H1 (cell line): ENCODE results near the gene TMEM135. TPM values are rescaled to one million over a fixed set of nuclear protein-coding genes. Genes with fewer than 3 reads are reported as not detected.

Experiments
- CTCF ChIA-PET: fragments of 300-600 bp; sonication (Branson Sonifier 250); formaldehyde crosslinking; loops from one replicate; lab custom pipeline; 2021; ENCODE audit not compliant: partially characterized antibody; lab: Charles Lee
- POLR2A ChIA-PET: fragments of 300-600 bp; sonication (Branson Sonifier 250); formaldehyde crosslinking; loops from one replicate; lab custom pipeline; 2021; ENCODE audit warnings: inconsistent platforms; ENCODE audit not compliant: partially characterized antibody; lab: Charles Lee
- DNase-seq, 2 experiments: peaks; one replicate each; pipeline versions ENCODE4 v3.0.0 to v3.0.0-alpha.2; 2010 to 2022; ENCODE audit warnings: low spot score in 2 of 2, low read depth in 1 of 2, mixed read lengths in 1 of 2
- FAIRE-seq: peaks from 2 replicates; lab custom pipeline; 2011; peaks lifted over from hg19 to GRCh38; lab: Jason Lieb, UNC
- H2AFZ ChIP-seq: 2 replicates; pipeline ENCODE4 v1.8.1; 2012; ENCODE audit warnings: low read length, inconsistent platforms
- H2AK5ac ChIP-seq: 2 replicates; pipeline ENCODE4 v1.6.1; 2013; ENCODE audit warnings: low read depth, low read length
- H2BK120ac ChIP-seq: replicated peaks from 2 replicates; pipeline ENCODE3; 2013; ENCODE audit warnings: low read depth, low read length, inconsistent platforms
- H2BK12ac ChIP-seq: 2 replicates; pipeline ENCODE4 v1.6.1; 2013; ENCODE audit warnings: low read depth, low read length
- H2BK15ac ChIP-seq: 2 replicates; pipeline ENCODE4 v1.6.1; 2013; ENCODE audit warnings: low read length
- H2BK20ac ChIP-seq: 2 replicates; pipeline ENCODE4 v1.6.1; 2013; ENCODE audit warnings: low read length
- H2BK5ac ChIP-seq: 2 replicates; pipeline ENCODE4 v1.6.1; 2013; ENCODE audit warnings: low read depth, low read length
- H3K14ac ChIP-seq: 2 replicates; pipeline ENCODE4 v1.6.1; 2013; ENCODE audit warnings: inconsistent platforms; ENCODE audit not compliant: insufficient read length
- H3K18ac ChIP-seq: 2 replicates; pipeline ENCODE4 v1.6.1; 2013; ENCODE audit warnings: low read length; ENCODE audit errors: extremely low read depth
- H3K23ac ChIP-seq: 2 replicates; pipeline ENCODE4 v1.6.1; 2013; ENCODE audit warnings: inconsistent platforms; ENCODE audit not compliant: insufficient read length
- H3K23me2 ChIP-seq: 2 replicates; pipeline ENCODE4 v1.6.1; 2013; ENCODE audit warnings: low read depth, low read length
- H3K27ac ChIP-seq: 2 replicates; pipeline ENCODE4 v1.6.1; 2011; ENCODE audit warnings: low read depth, low read length, inconsistent platforms
- H3K27me3 ChIP-seq, 4 experiments: replicated peaks in 1 of 4; 1 replicate in 1 of 4; 2 replicates in 3 of 4; pipeline versions ENCODE4 v1.6.1 to v1.8.1; 2011 to 2013; ENCODE audit warnings: low read length in 3 of 4, mild to moderate bottlenecking in 3 of 4, inconsistent platforms in 2 of 4, mixed read lengths in 2 of 4, moderate library complexity in 1 of 4; ENCODE audit not compliant: control insufficient read depth in 3 of 4, insufficient read depth in 3 of 4; ENCODE audit errors: extremely low read depth in 1 of 4
- H3K36me3 ChIP-seq, 4 experiments: 2 replicates each; pipeline versions ENCODE4 v1.6.1 to v1.8.1; 2011 to 2013; ENCODE audit warnings: mild to moderate bottlenecking in 4 of 4, low read length in 3 of 4, moderate library complexity in 2 of 4, control low read depth in 1 of 4, inconsistent platforms in 1 of 4; ENCODE audit not compliant: insufficient read depth in 4 of 4, control insufficient read depth in 2 of 4
- H3K4ac ChIP-seq: replicated peaks from 2 replicates; pipeline ENCODE3; 2013; ENCODE audit warnings: low read length, low read depth, mixed read lengths, inconsistent platforms; ENCODE audit not compliant: insufficient read length
- H3K4me1 ChIP-seq, 4 experiments: replicated peaks in 1 of 4; 1 replicate in 1 of 4; 2 replicates in 3 of 4; pipeline versions ENCODE4 v1.6.1 to v1.8.1; 2011 to 2013; ENCODE audit warnings: low read length in 3 of 4, inconsistent platforms in 2 of 4, mixed read lengths in 1 of 4; ENCODE audit not compliant: insufficient read depth in 4 of 4, control insufficient read depth in 3 of 4
- H3K4me2 ChIP-seq, 2 experiments: 2 replicates each; pipeline versions ENCODE4 v1.6.1 to v1.8.1; 2011 to 2013; ENCODE audit warnings: low read depth in 2 of 2, low read length in 2 of 2, control low read depth in 1 of 2, inconsistent platforms in 1 of 2, mild to moderate bottlenecking in 1 of 2; ENCODE audit not compliant: insufficient read depth in 1 of 2
- H3K4me3 ChIP-seq, 4 experiments: fragments of 200-600, 300-600 bp in 1 of 4; sonication (generic), shearing (Covaris generic), sonication (Bioruptor Twin) in 1 of 4; 2 replicates each; pipeline versions ENCODE4 v1.5.1 to v1.8.1; 2011 to 2016; ENCODE audit warnings: low read length in 4 of 4, low read depth in 3 of 4, control low read depth in 2 of 4, inconsistent platforms in 2 of 4, mild to moderate bottlenecking in 2 of 4, mixed read lengths in 1 of 4, moderate library complexity in 1 of 4; ENCODE audit not compliant: insufficient read depth in 2 of 4; ENCODE audit errors: extremely low read depth in 1 of 4
- H3K56ac ChIP-seq: replicated peaks from 2 replicates; pipeline ENCODE3; 2013; ENCODE audit warnings: low read depth, mild to moderate bottlenecking, mixed read lengths, low read length, inconsistent platforms; ENCODE audit not compliant: insufficient read length
- H3K79me1 ChIP-seq: 2 replicates; pipeline ENCODE4 v1.6.1; 2013; ENCODE audit warnings: low read depth, low read length, control low read depth
- H3K79me2 ChIP-seq, 2 experiments: 2 replicates each; pipeline versions ENCODE4 v1.6.1 to v1.8.1; 2012 to 2013; ENCODE audit warnings: low read length in 2 of 2, mild to moderate bottlenecking in 2 of 2, inconsistent platforms in 1 of 2; ENCODE audit not compliant: insufficient read depth in 2 of 2, control insufficient read depth in 1 of 2
- H3K9ac ChIP-seq, 4 experiments: replicated peaks in 1 of 4; 1 replicate in 1 of 4; 2 replicates in 3 of 4; pipeline versions ENCODE4 v1.6.1 to v1.8.1; 2011 to 2013; ENCODE audit warnings: low read depth in 3 of 4, low read length in 3 of 4, control low read depth in 2 of 4, mild to moderate bottlenecking in 2 of 4, moderate library complexity in 2 of 4, inconsistent platforms in 1 of 4; ENCODE audit errors: extremely low read depth in 1 of 4
- H3K9me3 ChIP-seq, 2 experiments: 2 replicates each; pipeline versions ENCODE4 v1.6.1 to v1.8.1; 2012 to 2013; ENCODE audit warnings: mild to moderate bottlenecking in 2 of 2, moderate library complexity in 2 of 2, control low read depth in 1 of 2, inconsistent platforms in 1 of 2, low read depth in 1 of 2, low read length in 1 of 2, mixed read lengths in 1 of 2; ENCODE audit not compliant: insufficient read depth in 2 of 2
- H4K20me1 ChIP-seq, 2 experiments: replicated peaks in 1 of 2; 2 replicates each; pipeline versions ENCODE3 to v1.8.1; 2011 to 2013; ENCODE audit warnings: inconsistent platforms in 2 of 2, low read length in 2 of 2, mild to moderate bottlenecking in 1 of 2; ENCODE audit not compliant: insufficient read depth in 2 of 2, control insufficient read depth in 1 of 2
- H4K5ac ChIP-seq: 2 replicates; pipeline ENCODE4 v1.6.1; 2013; ENCODE audit warnings: low read length, low read depth, mixed read lengths, inconsistent platforms; ENCODE audit not compliant: insufficient read length
- H4K8ac ChIP-seq: 2 replicates; pipeline ENCODE4 v1.8.0; 2013; ENCODE audit warnings: mild to moderate bottlenecking, moderate library complexity, low read length, inconsistent platforms; ENCODE audit not compliant: insufficient read depth; ENCODE audit errors: extremely low read depth
- H4K91ac ChIP-seq: replicated peaks from 2 replicates; pipeline ENCODE3; 2013; ENCODE audit warnings: low read length, mixed read lengths, inconsistent platforms; ENCODE audit not compliant: insufficient read length
- HDAC6 ChIP-seq: IDR thresholded peaks from one replicate; pipeline ENCODE4 v1.7.1; 2012; ENCODE audit warnings: low read depth, mild to moderate bottlenecking, inconsistent platforms, low read length, moderate library complexity
- WGBS, 2 experiments: shearing (Covaris generic) in 1 of 2; methylation state at CpG; one replicate each; pipeline versions ENCODE4 v1.1.6 to v1.1.7; 2013 to 2015; ENCODE audit warnings: low lambda C conversion rate in 2 of 2, mixed read lengths in 2 of 2, inconsistent platforms in 1 of 2, low coverage in 1 of 2, missing lambda C conversion rate in 1 of 2; ENCODE audit not compliant: insufficient replicate concordance in 2 of 2, insufficient coverage in 1 of 2, insufficient read length in 1 of 2; ENCODE audit errors: extremely low coverage in 1 of 2, missing lambda C conversion rate in 1 of 2; 5-methylcytosine and 5-hydroxymethylcytosine counted together
- polyA plus RNA-seq, 7 experiments: library from polyadenylated mRNA; depleted of rRNA in 3 of 7; stranded (reverse) in 5 of 7; unstranded in 2 of 7; fragments of >200 nt in 5 of 7; fragments of 200-250 nt in 2 of 7; gene quantifications; 1 replicate in 5 of 7; 2 replicates in 1 of 7; 4 replicates in 1 of 7; pipeline versions ENCODE4 v1.2.1 to v1.2.3, GENCODE V29; 2011 to 2013; ENCODE audit warnings: missing spikeins in 2 of 7, mixed read lengths in 2 of 7
- total RNA-seq: library from RNA; stranded (reverse); fragmentation: NEBNext Ultra II Directional; extraction: Animal tissue kit (Norgen Biotek cat#: 25700); gene quantifications from 2 replicates; pipeline ENCODE4 v1.2.1, GENCODE V29; 2021

The TMEM135 gene
- total and polyA plus RNA-seq, 2 of the 8 experiments (the other 6 are each of a cell fraction or from before 2014, with no cell fraction given) = 9.3 to 31.3 TPM

DNA sequence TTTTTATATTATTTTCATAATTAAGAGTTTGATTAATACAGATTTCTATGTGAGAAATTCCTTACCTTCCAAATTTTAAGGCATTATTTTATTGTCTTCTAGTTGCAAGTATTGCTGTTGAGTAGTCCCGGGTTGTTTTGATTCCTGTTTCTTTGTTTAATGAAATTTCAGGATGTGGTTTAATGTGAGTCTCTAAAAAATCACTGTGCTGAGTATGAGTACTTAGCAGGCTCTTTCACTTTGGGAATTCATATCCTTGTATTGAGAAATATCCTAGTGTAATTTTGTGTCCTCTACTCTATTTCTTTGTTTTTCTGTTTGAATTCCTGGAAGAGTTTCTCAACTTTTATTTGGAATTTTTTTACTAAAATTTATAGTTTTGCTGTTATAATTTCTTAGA is 113.2 kb downstream of the TMEM135 start:
- Histone ChIP-seq H3K9me3 (no peaks in the 10 kb centered on the region), H3K27me3 (no peaks in the 10 kb centered on the region; a peak in 1 of 7 replicates), H2AK5ac (no peak overlapping the region), H3K18ac (no peak overlapping the region), H2BK120ac (no peak overlapping the region), H3K4ac (no peak overlapping the region), H3K56ac (no peak overlapping the region), H4K8ac (no peak overlapping the region), H4K20me1 (no peaks in the 10 kb centered on the region), H3K9ac (no peak overlapping the region), H3K23ac (no peak overlapping the region), H3K36me3 (no peaks in the 10 kb centered on the region), H4K5ac (no peak overlapping the region), H3K23me2 (no peaks in the 10 kb centered on the region), H2AFZ (no peak overlapping the region), H4K91ac (no peak overlapping the region), H3K14ac (no peak overlapping the region), H3K27ac (no peak overlapping the region), H3K4me2 (no peak overlapping the region), H3K79me1 (no peaks in the 10 kb centered on the region; the same call in 1 of the 2 replicates), H2BK20ac (no peak overlapping the region), H3K79me2 (peaks cover 0 to 7% of the 10 kb centered on the region in 2 experiments; a peak in 1 of 4 replicates), H2BK12ac (no peak overlapping the region), H2BK15ac (no peak overlapping the region), H3K4me3 (no peak overlapping the region), H3K4me1 (no peaks in the 10 kb centered on the region; a peak in 2 of 7 replicates), H2BK5ac (no peak overlapping the region)
- FAIRE-seq = no peak
- WGBS, 2 experiments = 84% methylated on average over 1 of the region's 1 CpG; no CpG with 5 or more reads in 1 of the 2 experiments
- ChIA-PET POLR2A (no interaction called here), CTCF (no interaction called here)
- TF ChIP-seq HDAC6 = no peak
- DNase-seq = no peak
